Common myeloid progenitor, CD34-positive (primary cell): ENCODE results near the gene UVSSA.

Source experiments
- CTCF ChIA-PET: fragments of 350-600 bp; sonication (Branson Sonifier 250); formaldehyde crosslinking; loops from one replicate; lab custom pipeline; 2021; ENCODE audit warnings: antibody characterized with exemption; lab: Charles Lee
- POLR2A ChIA-PET: fragments of 350-600 bp; sonication (Branson Sonifier 250); formaldehyde crosslinking; loops from one replicate; lab custom pipeline; 2021; ENCODE audit warnings: antibody characterized with exemption; lab: Charles Lee
- DNase-seq, 3 donors: peaks; one replicate each; pipeline versions ENCODE4 v3.0.0 to v3.0.0-alpha.2; 2013
- H3K27ac ChIP-seq, 2 experiments: 1 replicate in 1 of 2; 2 replicates in 1 of 2; pipeline ENCODE4 v1.7.0; 2013; ENCODE audit warnings: inconsistent platforms in 2 of 2, low read length in 2 of 2, mild to moderate bottlenecking in 2 of 2, low read depth in 1 of 2, moderate library complexity in 1 of 2; ENCODE audit not compliant: severe bottlenecking in 2 of 2, insufficient read depth in 1 of 2, poor library complexity in 1 of 2
- H3K27me3 ChIP-seq, 5 experiments: replicated peaks in 2 of 5; 1 replicate in 3 of 5; 2 replicates in 2 of 5; pipeline versions ENCODE4 v1.6.1 to v1.7.0; 2013; ENCODE audit warnings: low read length in 4 of 5, mild to moderate bottlenecking in 2 of 5, moderate library complexity in 2 of 5, inconsistent platforms in 1 of 5; ENCODE audit not compliant: insufficient read depth in 5 of 5, control insufficient read depth in 4 of 5
- H3K36me3 ChIP-seq, 4 experiments: 1 replicate in 2 of 4; 2 replicates in 2 of 4; pipeline versions ENCODE4 v1.6.1 to v1.7.0; 2013; ENCODE audit warnings: low read length in 3 of 4, control low read depth in 1 of 4, mild to moderate bottlenecking in 1 of 4; ENCODE audit not compliant: control insufficient read depth in 4 of 4, insufficient read depth in 4 of 4
- H3K4me1 ChIP-seq, 4 experiments: 1 replicate in 3 of 4; 2 replicates in 1 of 4; pipeline versions ENCODE4 v1.6.1 to v1.7.1; 2013; ENCODE audit warnings: low read length in 3 of 4, mild to moderate bottlenecking in 3 of 4, control low read depth in 1 of 4, inconsistent platforms in 1 of 4, moderate library complexity in 1 of 4; ENCODE audit not compliant: control insufficient read depth in 4 of 4, insufficient read depth in 4 of 4; ENCODE audit errors: control extremely low read depth in 1 of 4
- H3K4me3 ChIP-seq, 7 experiments: 1 replicate in 4 of 7; 2 replicates in 3 of 7; pipeline versions ENCODE4 v1.5.1 to v1.7.0; 2013; ENCODE audit warnings: mild to moderate bottlenecking in 7 of 7, low read length in 6 of 7, moderate library complexity in 6 of 7, inconsistent platforms in 2 of 7, low read depth in 2 of 7, control low read depth in 1 of 7; ENCODE audit not compliant: insufficient read depth in 4 of 7, control insufficient read depth in 1 of 7; ENCODE audit errors: extremely low read depth in 1 of 7
- H3K9me3 ChIP-seq, 5 experiments: 1 replicate in 4 of 5; 2 replicates in 1 of 5; pipeline versions ENCODE4 v1.6.1 to v1.7.1; 2013; ENCODE audit warnings: low read length in 4 of 5, mild to moderate bottlenecking in 2 of 5, inconsistent platforms in 1 of 5, low read depth in 1 of 5, moderate library complexity in 1 of 5; ENCODE audit not compliant: control insufficient read depth in 4 of 5, insufficient read depth in 2 of 5; ENCODE audit errors: control extremely low read depth in 1 of 5
- WGBS: methylation state at CpG from one replicate; pipeline ENCODE4 v1.1.5; 2013; ENCODE audit not compliant: insufficient coverage; 5-methylcytosine and 5-hydroxymethylcytosine counted together

Gene UVSSA

DNA sequence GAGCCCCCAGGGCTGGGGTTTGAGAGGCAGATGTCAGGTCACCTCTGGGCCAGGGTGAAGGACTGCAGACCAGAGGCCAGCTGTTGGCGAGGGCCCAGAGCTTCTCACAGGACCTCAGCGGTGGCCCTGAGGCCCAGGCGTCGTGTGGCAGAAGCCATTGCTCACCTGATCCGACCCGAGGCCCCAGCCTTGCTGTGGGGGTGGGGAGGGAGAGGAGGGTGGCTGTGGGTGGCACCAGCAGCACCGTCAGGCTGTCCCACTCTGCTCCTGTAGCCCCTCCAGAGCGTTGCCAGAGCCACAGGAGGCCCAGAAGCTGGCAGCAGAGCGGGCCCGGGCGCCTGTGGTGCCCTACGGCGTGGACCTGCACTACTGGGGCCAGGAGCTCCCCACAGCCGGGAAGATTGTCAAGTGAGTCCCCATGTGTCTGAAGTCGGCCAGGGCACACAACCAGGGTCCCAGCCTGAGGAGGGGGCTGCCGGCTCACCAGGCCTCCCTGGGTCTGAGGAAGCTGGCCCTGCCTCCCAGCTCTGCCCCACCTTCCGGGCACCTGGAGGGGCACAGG, 28.8 kb downstream of the UVSSA start:
- no peak for DNase-seq
- no peak overlapping the region for H3K4me3 ChIP-seq
- H3K36me3 ChIP-seq: peaks cover 0 to 11% (median 7%) of the 10 kb centered on the region in 4 experiments
- H3K4me1 ChIP-seq: no peaks in the 10 kb centered on the region
- ChIA-PET POLR2A (interaction anchor here (0.5 kb wide), 1 partner anchor 42 kb away, joined by 3 read pairs; no protein-coding TSS in a partner anchor), CTCF (interaction anchor here (1.1 kb wide), 1 partner anchor 23 kb away, joined by 3 read pairs; no protein-coding TSS in a partner anchor)
- H3K27ac ChIP-seq: no peak overlapping the region
- 93% methylated on average over 16 of the region's 17 CpGs for WGBS
- no peaks in the 10 kb centered on the region for H3K27me3 ChIP-seq
- H3K9me3 ChIP-seq: no peaks in the 10 kb centered on the region

DNA sequence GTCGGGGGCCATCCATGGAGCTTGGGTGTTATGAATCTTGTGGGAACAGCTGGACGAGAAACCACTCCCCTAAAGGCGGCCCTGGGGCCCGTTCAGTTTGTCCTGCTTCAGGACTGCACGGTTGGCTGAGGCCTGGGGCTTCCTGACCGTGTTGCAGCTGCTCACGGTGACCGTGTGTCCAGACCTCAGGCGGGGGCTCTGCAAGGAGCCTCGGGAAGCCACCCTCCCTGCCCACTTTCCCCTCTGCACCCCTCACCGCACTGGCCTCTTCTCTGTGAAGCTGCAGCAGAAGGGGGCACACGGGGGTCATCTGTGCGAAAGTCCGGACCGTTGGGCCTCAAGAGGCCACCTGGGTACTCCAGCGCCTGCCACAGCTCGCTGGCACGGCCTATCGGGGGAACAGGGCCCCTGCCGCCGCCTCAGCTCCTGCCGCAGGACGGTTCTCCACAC, 29.4 kb downstream of the UVSSA start:
- 98% methylated on average over 22 of the region's 23 CpGs for WGBS
- POLR2A ChIA-PET: no interaction called here
- Histone ChIP-seq H3K27ac (no peak overlapping the region), H3K27me3 (no peaks in the 10 kb centered on the region), H3K4me1 (no peaks in the 10 kb centered on the region), H3K9me3 (no peaks in the 10 kb centered on the region), H3K4me3 (no peak overlapping the region), H3K36me3 (peaks cover 0 to 10% (median 6%) of the 10 kb centered on the region in 4 experiments)
- DNase-seq: no peak
- CTCF ChIA-PET: interaction anchor here (1.1 kb wide), 1 partner anchor 23 kb away, joined by 3 read pairs; no protein-coding TSS in a partner anchor

DNA sequence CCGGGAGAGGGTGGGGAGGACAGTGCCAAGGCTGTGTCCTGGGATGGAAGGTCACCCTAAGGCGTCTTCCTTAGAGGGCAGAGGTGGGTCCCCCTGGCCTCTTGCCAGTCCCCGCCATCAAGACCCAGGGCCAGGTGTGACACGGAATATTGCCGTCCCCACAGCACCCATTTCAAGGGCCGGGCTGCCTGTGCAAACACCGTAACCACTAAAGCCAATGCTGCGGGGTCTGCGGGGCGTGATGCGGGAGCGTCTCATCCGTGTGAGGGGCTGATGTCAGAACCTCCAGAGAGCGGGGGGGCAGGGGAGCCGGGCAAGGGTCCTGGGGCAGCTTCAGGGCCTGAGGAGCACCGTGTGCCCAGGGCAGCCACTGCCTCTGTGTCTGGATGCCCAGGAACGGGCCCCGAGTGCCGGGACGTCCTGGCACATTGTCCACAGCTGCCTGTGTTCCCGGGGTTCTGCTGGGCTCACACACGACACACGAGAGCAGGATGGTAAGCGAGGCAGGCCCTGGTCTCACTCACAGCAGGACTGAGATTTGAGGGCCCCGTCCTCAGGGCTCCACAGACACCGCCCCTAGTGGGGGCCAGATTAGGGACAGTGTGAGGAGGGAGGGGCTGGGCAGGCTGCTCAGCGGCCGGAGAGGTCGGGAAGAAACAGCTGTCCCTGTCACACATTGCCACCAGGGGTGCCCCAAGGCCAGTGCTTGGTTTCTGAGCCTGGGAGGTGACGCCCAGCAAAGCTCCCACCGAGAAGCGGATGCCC, 30.0 kb downstream of the UVSSA start:
- Histone ChIP-seq H3K4me1 (no peaks in the 10 kb centered on the region), H3K27me3 (no peaks in the 10 kb centered on the region), H3K9me3 (no peaks in the 10 kb centered on the region), H3K27ac (no peak overlapping the region), H3K36me3 (peaks cover 0 to 7% (median 5%) of the 10 kb centered on the region in 4 experiments), H3K4me3 (no peak overlapping the region)
- POLR2A ChIA-PET: no interaction called here
- no peak for DNase-seq
- CTCF ChIA-PET: interaction anchor here (1.1 kb wide), 1 partner anchor 24 kb away, joined by 3 read pairs; no protein-coding TSS in a partner anchor
- 96% methylated on average over 32 of the region's 32 CpGs for WGBS

DNA sequence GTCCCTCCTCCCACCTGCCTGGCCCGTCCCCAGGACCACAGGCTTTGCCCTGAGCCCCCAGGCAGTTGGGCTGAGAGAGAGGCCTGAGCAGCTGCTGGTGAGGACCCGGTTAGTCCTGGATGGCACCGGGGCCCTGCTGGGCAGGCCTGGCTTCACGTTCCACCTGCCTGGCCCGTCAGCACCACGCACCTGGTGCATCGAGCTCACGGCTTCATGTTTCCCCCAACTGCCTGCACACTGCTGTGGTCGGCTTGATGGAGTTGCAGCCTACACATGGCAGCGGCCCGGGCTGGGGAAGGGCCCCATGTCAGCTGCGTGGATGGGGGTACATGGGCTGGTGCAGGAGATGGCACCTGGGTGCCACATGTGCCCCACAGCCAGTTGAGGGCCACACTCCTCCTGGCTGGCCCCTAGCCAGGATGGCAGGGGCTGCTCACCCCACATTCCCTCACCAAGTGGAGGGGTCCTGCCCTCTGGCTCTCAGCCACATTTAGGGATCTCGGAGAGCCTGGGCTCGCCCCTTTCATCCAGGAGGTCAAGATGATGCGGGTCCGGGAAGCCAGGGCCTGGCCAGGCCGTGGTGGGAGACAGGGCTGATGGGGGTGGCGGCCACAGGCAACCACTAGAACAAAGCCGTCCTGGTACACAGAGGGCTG, 30.7 kb downstream of the UVSSA start:
- H3K9me3 ChIP-seq: no peaks in the 10 kb centered on the region

DNA sequence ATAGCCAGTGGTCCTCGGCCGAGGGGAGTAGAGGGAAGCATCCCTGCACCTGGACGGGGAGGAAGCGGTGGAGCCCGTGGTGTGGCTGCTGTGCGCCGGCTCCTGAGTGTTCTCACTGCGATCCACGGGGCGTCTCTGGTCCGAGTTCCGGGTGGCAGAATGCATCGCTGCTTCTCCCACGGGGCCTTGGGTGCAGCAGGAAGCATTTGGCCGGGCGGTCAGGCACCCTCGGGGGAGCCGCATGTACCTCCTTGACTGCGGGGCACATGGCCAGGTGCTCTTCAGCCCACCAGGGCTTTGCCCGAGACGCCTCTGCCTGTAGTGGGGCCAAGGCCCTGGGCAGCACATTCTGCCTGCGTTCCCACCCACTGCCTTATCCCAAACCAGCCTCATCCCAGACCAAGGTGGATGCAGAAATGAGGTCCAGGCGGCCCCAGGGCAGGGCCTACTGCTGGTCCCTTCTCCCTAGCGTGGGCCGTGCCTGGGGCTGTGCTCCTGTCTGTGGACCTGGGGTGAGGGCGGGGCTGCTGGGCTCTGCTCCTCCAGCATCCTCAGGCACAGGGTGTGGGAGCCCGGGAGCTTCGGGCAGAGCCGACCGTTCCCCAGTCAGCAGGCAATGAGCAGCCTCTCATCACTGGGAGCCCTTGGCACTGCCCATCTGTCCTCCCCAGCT, 31.7 kb downstream of the UVSSA start:
- H3K36me3 ChIP-seq: peaks cover 0 to 3% (median 3%) of the 10 kb centered on the region in 4 experiments
- POLR2A ChIA-PET: no interaction called here

More for the DNA sequence above, 30.7 kb downstream of the UVSSA start:
- ChIA-PET POLR2A (no interaction called here), CTCF (no interaction called here)
- H3K4me3 ChIP-seq: no peak overlapping the region
- no peak overlapping the region for H3K27ac ChIP-seq
- peaks cover 0 to 3% (median 3%) of the 10 kb centered on the region in 4 experiments for H3K36me3 ChIP-seq
- no peak for DNase-seq
- WGBS: 96% methylated on average over 17 of the region's 19 CpGs
- no peaks in the 10 kb centered on the region for H3K4me1 ChIP-seq
- H3K27me3 ChIP-seq: no peaks in the 10 kb centered on the region

DNA sequence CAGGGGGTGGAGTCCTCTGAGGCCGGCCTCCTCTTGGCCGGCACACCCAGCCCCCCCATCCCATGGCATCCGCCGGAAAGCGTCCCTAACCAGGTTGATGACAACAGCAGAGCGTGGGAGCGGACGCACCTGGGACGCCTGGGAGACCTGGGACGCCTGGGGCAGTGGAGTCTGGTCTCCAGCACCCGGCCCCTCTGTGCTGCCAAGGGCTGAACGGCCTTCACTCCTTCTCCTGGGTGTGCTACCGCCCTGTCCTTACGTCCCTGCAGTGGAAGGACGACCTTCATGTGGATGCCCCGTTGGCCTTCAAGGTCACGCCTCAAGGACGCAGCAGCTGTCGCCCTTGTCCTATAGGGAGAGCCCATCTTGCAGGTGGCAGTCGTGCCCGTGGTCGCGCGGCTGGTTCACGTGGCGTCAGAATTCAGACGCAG, 32.4 kb downstream of the UVSSA start:
- CTCF ChIA-PET: no interaction called here
- WGBS: 97% methylated on average over 24 of the region's 27 CpGs
- H3K27ac ChIP-seq: no peak overlapping the region

More for the DNA sequence above, 31.7 kb downstream of the UVSSA start:
- CTCF ChIA-PET: no interaction called here
- WGBS: 92% methylated on average over 24 of the region's 30 CpGs
- no peak overlapping the region for H3K27ac ChIP-seq
- no peaks in the 10 kb centered on the region for H3K9me3 ChIP-seq
- H3K4me1 ChIP-seq: no peaks in the 10 kb centered on the region
- H3K4me3 ChIP-seq: no peak overlapping the region
- no peak for DNase-seq
- H3K27me3 ChIP-seq: no peaks in the 10 kb centered on the region

More for the DNA sequence above, 32.4 kb downstream of the UVSSA start:
- POLR2A ChIA-PET: no interaction called here
- no peaks in the 10 kb centered on the region for H3K4me1 ChIP-seq
- H3K4me3 ChIP-seq: no peak overlapping the region
- no peak for DNase-seq
- no peaks in the 10 kb centered on the region for H3K9me3 ChIP-seq
- no peaks in the 10 kb centered on the region for H3K27me3 ChIP-seq
- H3K36me3 ChIP-seq: peaks cover 0 to 3% (median 3%) of the 10 kb centered on the region in 4 experiments
